Measurements from ENCODE around the gene MTG2.

The MTG2 gene

DNA sequence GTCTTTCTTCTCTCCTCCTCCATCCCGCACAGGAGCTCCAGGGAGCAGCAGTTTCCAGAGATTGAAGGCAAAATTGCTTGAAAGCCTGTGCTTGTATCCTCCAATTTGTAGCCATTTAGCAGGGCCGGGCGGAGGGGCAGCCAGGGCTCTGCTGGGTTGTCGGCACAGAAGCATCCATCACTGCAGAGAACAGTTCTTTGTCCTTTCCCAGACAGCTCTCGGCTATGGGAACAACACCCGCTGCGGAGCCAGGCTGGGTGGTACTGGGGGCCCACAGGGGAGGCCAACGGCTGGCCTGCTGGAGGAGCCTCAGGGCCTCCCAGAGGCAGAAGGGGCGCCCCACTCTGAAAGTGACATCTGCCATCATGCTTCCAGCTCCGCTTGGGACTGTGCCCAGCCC is 29.5 kb downstream of the MTG2 start:
- Histone ChIP-seq H3K9ac (ENCODE audit: low read length) (no peak overlapping the region), H3K9me3 (replicated peaks; ENCODE audit: insufficient read depth, low read length) (no peaks in the 10 kb centered on the region), H3K4me2 (ENCODE audit: low read depth, low read length) (no peak overlapping the region), H3K36me3 (replicated peaks; ENCODE audit: insufficient read depth, low read length) (no peaks in the 10 kb centered on the region), H3K9me2 (replicated peaks; ENCODE audit: insufficient read depth, low read length) (no peaks in the 10 kb centered on the region), H2AFZ (ENCODE audit: low read length) (no peak overlapping the region), H3K4me1 (ENCODE audit: low read length) (no peaks in the 10 kb centered on the region), H3F3A (ENCODE audit: insufficient read depth, low read length) (no peaks in the 10 kb centered on the region), H3K79me2 (ENCODE audit: low read length) (no peaks in the 10 kb centered on the region), H3K27me3 (replicated peaks; ENCODE audit: insufficient read depth, low read length) (peaks cover 76% of the 10 kb centered on the region), H3K4me3 (ENCODE audit: low read length) (no peak overlapping the region), H4K20me1 (ENCODE audit: insufficient read depth, low read length) (no peaks in the 10 kb centered on the region), H3K27ac (ENCODE audit: low read length) (no peak overlapping the region)
- TF ChIP-seq EZH2 (optimal IDR thresholded peaks at IDR 0.05; ENCODE audit: low read depth, low read length), result no peak
- TF ChIP-seq, protein P1, sequence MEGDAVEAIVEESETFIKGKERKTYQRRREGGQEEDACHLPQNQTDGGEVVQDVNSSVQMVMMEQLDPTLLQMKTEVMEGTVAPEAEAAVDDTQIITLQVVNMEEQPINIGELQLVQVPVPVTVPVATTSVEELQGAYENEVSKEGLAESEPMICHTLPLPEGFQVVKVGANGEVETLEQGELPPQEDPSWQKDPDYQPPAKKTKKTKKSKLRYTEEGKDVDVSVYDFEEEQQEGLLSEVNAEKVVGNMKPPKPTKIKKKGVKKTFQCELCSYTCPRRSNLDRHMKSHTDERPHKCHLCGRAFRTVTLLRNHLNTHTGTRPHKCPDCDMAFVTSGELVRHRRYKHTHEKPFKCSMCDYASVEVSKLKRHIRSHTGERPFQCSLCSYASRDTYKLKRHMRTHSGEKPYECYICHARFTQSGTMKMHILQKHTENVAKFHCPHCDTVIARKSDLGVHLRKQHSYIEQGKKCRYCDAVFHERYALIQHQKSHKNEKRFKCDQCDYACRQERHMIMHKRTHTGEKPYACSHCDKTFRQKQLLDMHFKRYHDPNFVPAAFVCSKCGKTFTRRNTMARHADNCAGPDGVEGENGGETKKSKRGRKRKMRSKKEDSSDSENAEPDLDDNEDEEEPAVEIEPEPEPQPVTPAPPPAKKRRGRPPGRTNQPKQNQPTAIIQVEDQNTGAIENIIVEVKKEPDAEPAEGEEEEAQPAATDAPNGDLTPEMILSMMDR (IDR thresholded peaks at IDR 0.05; ENCODE audit: low read length), result no peak
- TF ChIP-seq EZH2phosphoT487 (IDR thresholded peaks at IDR 0.05; ENCODE audit: low read length), result no peak
- DNase-seq, result no peak

- Histone ChIP-seq H3F3A (ENCODE audit: insufficient read depth, low read length) (no peaks in the 10 kb centered on the region), H3K79me2 (ENCODE audit: low read length) (no peaks in the 10 kb centered on the region), H4K20me1 (ENCODE audit: insufficient read depth, low read length) (no peaks in the 10 kb centered on the region), H3K4me2 (ENCODE audit: low read depth, low read length) (no peak overlapping the region), H3K9me3 (replicated peaks; ENCODE audit: insufficient read depth, low read length) (no peaks in the 10 kb centered on the region), H2AFZ (ENCODE audit: low read length) (no peak overlapping the region), H3K27ac (ENCODE audit: low read length) (no peak overlapping the region), H3K4me1 (ENCODE audit: low read length) (no peaks in the 10 kb centered on the region), H3K4me3 (ENCODE audit: low read length) (no peak overlapping the region), H3K27me3 (replicated peaks; ENCODE audit: insufficient read depth, low read length) (peaks cover 89% of the 10 kb centered on the region), H3K36me3 (replicated peaks; ENCODE audit: insufficient read depth, low read length) (no peaks in the 10 kb centered on the region), H3K9me2 (replicated peaks; ENCODE audit: insufficient read depth, low read length) (no peaks in the 10 kb centered on the region), H3K9ac (ENCODE audit: low read length) (no peak overlapping the region)
- TF ChIP-seq EZH2 (optimal IDR thresholded peaks at IDR 0.05; ENCODE audit: low read depth, low read length) (no peak), EZH2phosphoT487 (IDR thresholded peaks at IDR 0.05; ENCODE audit: low read length) (no peak)
- TF ChIP-seq, protein P1 (IDR thresholded peaks at IDR 0.05; ENCODE audit: low read length), result no peak
- DNase-seq, result no peak
Observed at GRCh38 chr20:62214067-62214466, 31.2 kb downstream of the MTG2 start.

DNA sequence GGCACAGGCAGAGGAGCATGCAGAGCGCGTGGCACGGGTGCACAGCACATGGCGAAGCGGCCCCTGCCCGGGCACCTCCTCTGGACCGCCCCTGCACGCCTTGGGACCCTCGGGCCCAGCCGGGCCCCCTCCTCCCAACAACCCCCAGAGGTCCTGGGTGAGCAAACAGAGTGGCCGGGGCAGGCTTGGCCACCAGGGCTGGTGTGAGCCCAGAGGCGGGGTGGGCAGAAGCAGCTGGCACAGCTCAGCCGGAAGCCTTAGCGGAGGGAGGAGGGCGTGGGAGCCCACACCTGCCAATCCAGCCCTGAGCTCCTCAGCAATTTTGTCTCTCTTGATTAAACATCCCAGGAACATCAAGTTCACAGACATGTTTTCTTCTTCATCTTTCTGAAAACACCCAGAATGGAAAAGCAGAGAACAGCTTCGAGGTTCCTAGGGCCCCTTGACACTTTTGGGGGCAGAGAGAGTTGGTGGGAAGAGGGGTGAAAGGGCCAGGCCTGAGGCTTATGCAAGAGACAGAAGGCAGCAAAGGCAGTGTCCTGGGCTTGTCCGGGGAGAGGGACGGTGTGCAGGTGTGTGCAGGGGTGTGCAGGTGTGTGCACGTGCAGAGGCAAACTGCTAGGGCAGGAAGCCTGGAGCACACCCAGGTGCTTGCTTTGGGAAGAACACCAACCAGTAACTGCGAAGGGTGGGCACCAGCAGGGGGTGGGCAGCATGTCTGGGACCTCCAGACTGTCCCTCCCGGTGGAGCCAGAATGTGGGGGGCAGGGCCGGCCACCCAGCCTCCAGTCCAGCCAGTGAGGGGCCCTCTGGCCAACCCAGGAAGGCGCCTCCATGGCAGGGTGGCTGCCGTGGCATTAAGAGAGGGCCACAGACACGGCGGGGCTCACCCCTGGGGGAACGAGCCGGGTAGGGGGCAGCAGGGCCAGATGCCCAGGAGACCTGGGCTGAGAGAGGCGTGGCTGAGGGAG is 32.5 kb downstream of the MTG2 start:
- H3K9ac ChIP-seq (ENCODE audit: low read length), result no peak overlapping the region

More for the DNA sequence above, 32.5 kb downstream of the MTG2 start:
- Histone ChIP-seq H4K20me1 (ENCODE audit: insufficient read depth, low read length) (0 out of 2 replicates have a peak, but pooled peaks cover 3% of the 10 kb centered on the region), H2AFZ (ENCODE audit: low read length) (no peak overlapping the region), H3K27me3 (replicated peaks; ENCODE audit: insufficient read depth, low read length) (peaks cover 82% of the 10 kb centered on the region), H3K4me3 (ENCODE audit: low read length) (no peak overlapping the region), H3K9me2 (replicated peaks; ENCODE audit: insufficient read depth, low read length) (no peaks in the 10 kb centered on the region), H3K36me3 (replicated peaks; ENCODE audit: insufficient read depth, low read length) (no peaks in the 10 kb centered on the region), H3K4me1 (ENCODE audit: low read length) (no peaks in the 10 kb centered on the region), H3K4me2 (ENCODE audit: low read depth, low read length) (no peak overlapping the region), H3K9me3 (replicated peaks; ENCODE audit: insufficient read depth, low read length) (no peaks in the 10 kb centered on the region), H3K27ac (ENCODE audit: low read length) (no peak overlapping the region), H3F3A (ENCODE audit: insufficient read depth, low read length) (no peaks in the 10 kb centered on the region), H3K79me2 (ENCODE audit: low read length) (no peaks in the 10 kb centered on the region)
- no peak for DNase-seq
- TF ChIP-seq EZH2phosphoT487 (IDR thresholded peaks at IDR 0.05; ENCODE audit: low read length) (no peak), EZH2 (optimal IDR thresholded peaks at IDR 0.05; ENCODE audit: low read depth, low read length) (no peak)
- TF ChIP-seq, protein P1 (IDR thresholded peaks at IDR 0.05; ENCODE audit: low read length), result no peak

Data from MM.1S (cell line).